GM12891 (cell line): ENCODE results near the gene NEK11.
"Not testable (repeated sequence)": the region's sequence is repeated elsewhere in the genome, so short reads cannot be mapped to it uniquely, and the experiment has no call there.

ENCODE experiments used
- DNase-seq: peaks from one replicate; pipeline ENCODE4 v3.0.0; 2011; ENCODE audit warnings: low spot score; ENCODE audit not compliant: insufficient read length
- FAIRE-seq: peaks from 2 replicates; lab custom pipeline; 2011; peaks lifted over from hg19 to GRCh38; lab: Jason Lieb, UNC
- PAX5 ChIP-seq: IDR thresholded peaks from 2 replicates; pipeline ENCODE4 v1.6.1; 2011; ENCODE audit warnings: low read length, moderate library complexity, mild to moderate bottlenecking; ENCODE audit not compliant: insufficient read depth, severe bottlenecking
- POLR2A ChIP-seq: IDR thresholded peaks from 2 replicates; pipeline ENCODE4 v1.6.1; 2011; ENCODE audit warnings: low read depth, low read length, control low read depth
- POLR2AphosphoS5 ChIP-seq: IDR thresholded peaks from 2 replicates; pipeline ENCODE4 v1.6.1; 2011; ENCODE audit warnings: low read depth, low read length, control low read depth
- POU2F2 ChIP-seq: IDR thresholded peaks from 2 replicates; pipeline ENCODE4 v1.6.1; 2011; ENCODE audit warnings: low read depth, mild to moderate bottlenecking, control low read depth, low read length, moderate library complexity
- SPI1 ChIP-seq: IDR thresholded peaks from 2 replicates; pipeline ENCODE4 v1.6.1; 2011; ENCODE audit warnings: low read depth, low read length, control low read depth
- TAF1 ChIP-seq: IDR thresholded peaks from 2 replicates; pipeline ENCODE4 v1.6.1; 2011; ENCODE audit warnings: low read depth, low read length, control low read depth

NEK11 gene

GRCh38 chr3:131036986-131037385 is 10.3 kb downstream of the NEK11 start:
- no peak for FAIRE-seq
- no peak for DNase-seq
- TF ChIP-seq POLR2A (no peak), TAF1 (no peak), PAX5 (no peak), SPI1 (no peak), POU2F2 (no peak), POLR2AphosphoS5 (no peak)

- FAIRE-seq (no peak), DNase-seq (no peak)
- TF ChIP-seq SPI1: no peak
- no peak for TF ChIP-seq TAF1
Observed at GRCh38 chr3:131038326-131038725, 11.6 kb downstream of the NEK11 start.

GRCh38 chr3:131042271-131042985 is 15.8 kb downstream of the NEK11 start:
- not testable (repeated sequence) for DNase-seq, FAIRE-seq

- TF ChIP-seq POLR2A (no peak), TAF1 (no peak), SPI1 (no peak), PAX5 (no peak), POU2F2 (no peak), POLR2AphosphoS5 (no peak)
- FAIRE-seq: no peak
Observed at GRCh38 chr3:131047582-131047981, 20.9 kb downstream of the NEK11 start.

GRCh38 chr3:131048030-131048429 is 21.4 kb downstream of the NEK11 start:
- no peak for TF ChIP-seq POLR2AphosphoS5
- TF ChIP-seq TAF1: no peak
- TF ChIP-seq SPI1: no peak
- TF ChIP-seq PAX5: no peak
- TF ChIP-seq POLR2A: no peak
- TF ChIP-seq POU2F2: no peak
- FAIRE-seq (no peak), DNase-seq (no peak)

More at GRCh38 chr3:131047582-131047981, 20.9 kb downstream of the NEK11 start:
- no peak for DNase-seq

- FAIRE-seq (no peak), DNase-seq (no peak)
- TF ChIP-seq POLR2A: no peak
- no peak for TF ChIP-seq PAX5
- TF ChIP-seq TAF1: no peak
- TF ChIP-seq POLR2AphosphoS5: no peak
- no peak for TF ChIP-seq POU2F2
- no peak for TF ChIP-seq SPI1
Observed at GRCh38 chr3:131050001-131050400, 23.3 kb downstream of the NEK11 start.

- FAIRE-seq (no peak), DNase-seq (no peak)
- TF ChIP-seq TAF1 (no peak), SPI1 (no peak), PAX5 (no peak), POLR2AphosphoS5 (no peak), POU2F2 (no peak), POLR2A (no peak)
Observed at GRCh38 chr3:131053043-131053859, 26.6 kb downstream of the NEK11 start.

GRCh38 chr3:131067983-131068382 is 41.3 kb downstream of the NEK11 start:
- FAIRE-seq: no peak
- no peak for DNase-seq

GRCh38 chr3:131072099-131072559 is 45.5 kb downstream of the NEK11 start:
- FAIRE-seq (no peak), DNase-seq (no peak)
- TF ChIP-seq POLR2AphosphoS5 (no peak), POU2F2 (no peak), TAF1 (no peak), POLR2A (no peak), PAX5 (no peak), SPI1 (no peak)

More at GRCh38 chr3:131067983-131068382, 41.3 kb downstream of the NEK11 start:
- TF ChIP-seq POU2F2 (no peak), PAX5 (no peak), POLR2AphosphoS5 (no peak)
